ENCODE results near the gene CASZ1.

GRCh38 chr1:10674222-10674621, 122.2 kb downstream of the CASZ1 start:
- no peak for TF ChIP-seq CTCF (IDR thresholded peaks at IDR 0.05)
- TF ChIP-seq EZH2 (IDR thresholded peaks at IDR 0.05): no peak

All from neural progenitor cell (in vitro differentiated cells).